ENCODE data around the gene MAPK1.

GRCh38 chr22:21762712-21763581 lies 104.5 kb downstream of the MAPK1 start:
- no peak for TF ChIP-seq POLR2AphosphoS5 (IDR thresholded peaks at IDR 0.05; ENCODE audit: borderline replicate concordance, low read depth, low read length)
- TF ChIP-seq EZH2 (IDR thresholded peaks at IDR 0.05): no peak

Measured in SK-N-MC (cell line).